SH-SY5Y (cell line): ENCODE measurements around the gene CYB5R2.

Source experiments
- GATA2 ChIP-seq: IDR thresholded peaks from 2 replicates; pipeline ENCODE4 v1.6.1; 2011; ENCODE audit warnings: mild to moderate bottlenecking, low read depth, low read length
- GATA3 ChIP-seq: IDR thresholded peaks from 2 replicates; pipeline ENCODE4 v1.6.1; 2011; ENCODE audit warnings: low read depth, mild to moderate bottlenecking, low read length, moderate library complexity

- TF ChIP-seq GATA2 (no peak), GATA3 (no peak)
Measured at GRCh38 chr11:7686761-7687160, 13.5 kb upstream of the CYB5R2 start.
